Thoracic aorta (tissue), 2 donors: ENCODE measurements around the gene EFNA2. TPM values are rescaled to one million over a fixed set of nuclear protein-coding genes. Genes with fewer than 3 reads are reported as not detected.
A peak's percentile ranks its signal among the peaks of the same experiment; 100 is the strongest.

Source experiments
- ATAC-seq: fragments of 150-250 bp; one replicate; pipeline ENCODE4 v1.8.0; 2017; ENCODE audit warnings: low read depth; ENCODE audit not compliant: insufficient number of reproducible peaks, low FRiP score
- DNase-seq: peaks from one replicate; pipeline ENCODE4 v3.0.0-alpha.2; 2020; ENCODE audit warnings: low spot score
- H3K27ac ChIP-seq, 2 donors: fragments of 200-600 bp; sonication (generic); 1 replicate in 1 of 2; 2 replicates in 1 of 2; pipeline ENCODE4 v1.5.1; 2016; ENCODE audit warnings: mild to moderate bottlenecking in 2 of 2, moderate library complexity in 2 of 2
- H3K27me3 ChIP-seq: fragments of 200-600 bp; sonication (generic); replicated peaks from 2 replicates; pipeline ENCODE4 v1.6.0; 2016; ENCODE audit warnings: mild to moderate bottlenecking; ENCODE audit not compliant: insufficient read depth
- H3K36me3 ChIP-seq: fragments of 200-600 bp; sonication (generic); one replicate; pipeline ENCODE4 v1.5.1; 2016
- H3K4me1 ChIP-seq, 2 donors: fragments of 200-600 bp; sonication (generic); 1 replicate in 1 of 2; 2 replicates in 1 of 2; pipeline versions ENCODE4 v1.5.1 to v1.6.0; 2016; ENCODE audit warnings: low read depth in 2 of 2, mild to moderate bottlenecking in 1 of 2; ENCODE audit not compliant: control insufficient read depth in 1 of 2
- H3K4me3 ChIP-seq: fragments of 200-600 bp; sonication (generic); 2 replicates; pipeline ENCODE4 v1.5.1; 2016; ENCODE audit warnings: mild to moderate bottlenecking
- H3K9me3 ChIP-seq: fragments of 200-600 bp; sonication (generic); 2 replicates; pipeline ENCODE4 v1.5.1; 2016
- total RNA-seq, 2 donors: library from RNA; depleted of rRNA; stranded (reverse); fragments of >200 nt; gene quantifications; one replicate each; pipeline versions ENCODE4 v1.1.0 to v1.2.3, GENCODE V29; 2016
- TF ChIP-seq, protein P1 (sequence below): fragments of 200-600 bp; sonication (generic); IDR thresholded peaks from one replicate; pipeline ENCODE4 v1.5.1; 2019; ENCODE audit warnings: antibody characterized with exemption

Gene EFNA2
- not detected for total RNA-seq

DNA sequence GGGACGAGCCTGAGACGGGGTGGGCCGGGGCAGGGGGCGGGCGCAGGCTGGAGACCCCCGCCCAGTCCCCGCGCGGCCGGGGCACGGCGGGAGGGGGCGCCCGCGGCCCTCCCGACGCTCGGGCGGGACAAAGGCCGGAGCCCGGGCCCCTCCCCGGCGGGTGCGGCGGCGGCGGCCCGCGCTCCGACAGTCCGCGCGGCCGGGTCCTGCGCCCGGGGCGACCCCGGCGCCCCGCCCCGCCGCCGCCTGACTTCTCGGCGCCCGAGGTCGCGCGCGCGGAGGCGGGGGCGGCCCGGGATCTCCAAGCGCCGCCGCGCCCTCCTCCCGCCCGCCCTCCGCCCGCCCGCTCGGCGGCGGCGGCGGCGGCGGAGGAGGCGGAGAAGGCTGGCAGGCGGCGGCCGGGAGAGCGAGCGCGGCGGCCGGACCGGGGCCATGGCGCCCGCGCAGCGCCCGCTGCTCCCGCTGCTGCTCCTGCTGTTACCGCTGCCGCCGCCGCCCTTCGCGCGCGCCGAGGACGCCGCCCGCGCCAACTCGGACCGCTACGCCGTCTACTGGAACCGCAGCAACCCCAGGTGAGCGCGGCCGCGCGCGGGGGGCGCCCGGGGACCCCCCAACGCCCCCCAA, at the start of gene EFNA2:
EFNA2 (plus strand) TSS at position 137 of the 624 bp plus-strand sequence; CDS start at position 433, 296 bp downstream.
- TF ChIP-seq, protein P1, sequence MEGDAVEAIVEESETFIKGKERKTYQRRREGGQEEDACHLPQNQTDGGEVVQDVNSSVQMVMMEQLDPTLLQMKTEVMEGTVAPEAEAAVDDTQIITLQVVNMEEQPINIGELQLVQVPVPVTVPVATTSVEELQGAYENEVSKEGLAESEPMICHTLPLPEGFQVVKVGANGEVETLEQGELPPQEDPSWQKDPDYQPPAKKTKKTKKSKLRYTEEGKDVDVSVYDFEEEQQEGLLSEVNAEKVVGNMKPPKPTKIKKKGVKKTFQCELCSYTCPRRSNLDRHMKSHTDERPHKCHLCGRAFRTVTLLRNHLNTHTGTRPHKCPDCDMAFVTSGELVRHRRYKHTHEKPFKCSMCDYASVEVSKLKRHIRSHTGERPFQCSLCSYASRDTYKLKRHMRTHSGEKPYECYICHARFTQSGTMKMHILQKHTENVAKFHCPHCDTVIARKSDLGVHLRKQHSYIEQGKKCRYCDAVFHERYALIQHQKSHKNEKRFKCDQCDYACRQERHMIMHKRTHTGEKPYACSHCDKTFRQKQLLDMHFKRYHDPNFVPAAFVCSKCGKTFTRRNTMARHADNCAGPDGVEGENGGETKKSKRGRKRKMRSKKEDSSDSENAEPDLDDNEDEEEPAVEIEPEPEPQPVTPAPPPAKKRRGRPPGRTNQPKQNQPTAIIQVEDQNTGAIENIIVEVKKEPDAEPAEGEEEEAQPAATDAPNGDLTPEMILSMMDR: no peak
- DNase-seq (no peak), ATAC-seq (no peak)
- Histone ChIP-seq H3K4me3 (no peak within 1 kb of the TSS), H3K4me1 (peaks cover 0 to 16% of the 10 kb centered on the region in 2 donors), H3K27ac (peak within 1 kb of the TSS in 1 of 2 donors; percentile 17), H3K27me3 (peaks cover 18% of the 10 kb centered on the region), H3K9me3 (no peaks in the 10 kb centered on the region), H3K36me3 (no peaks in the 10 kb centered on the region)

DNA sequence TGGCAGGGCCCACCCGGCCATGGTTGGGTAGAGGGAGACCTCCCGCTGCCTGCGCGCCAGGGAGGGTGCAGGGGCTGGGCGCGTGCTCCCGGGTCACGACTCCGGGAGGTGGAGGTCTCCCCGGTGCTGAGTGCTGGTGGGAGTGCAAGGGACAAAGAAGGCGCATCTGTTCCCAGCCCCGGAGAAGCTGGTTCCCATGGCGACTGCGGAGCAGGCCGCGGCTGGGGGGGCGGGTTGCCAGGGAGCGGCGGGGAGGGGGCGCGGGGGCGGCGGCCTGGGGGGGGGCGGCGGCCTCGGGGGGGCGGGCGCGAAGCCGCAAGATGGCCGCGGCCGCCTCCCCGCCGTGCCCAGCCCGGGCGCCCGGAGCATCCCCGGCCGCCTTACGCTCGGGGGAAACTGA, 49.1 kb upstream of the EFNA2 start:
- TF ChIP-seq, protein P1: no peak
- H3K4me1 ChIP-seq: peaks cover 26 to 47% of the 10 kb centered on the region in 2 donors
- no peaks in the 10 kb centered on the region for H3K36me3 ChIP-seq
- no peak overlapping the region for H3K27ac ChIP-seq
- H3K9me3 ChIP-seq: no peaks in the 10 kb centered on the region
- no peaks in the 10 kb centered on the region for H3K27me3 ChIP-seq
- ATAC-seq (no peak), DNase-seq (no peak)
- H3K4me3 ChIP-seq: peak overlapping the region; percentile 79

- H3K27me3 ChIP-seq: no peaks in the 10 kb centered on the region
- TF ChIP-seq, protein P1: no peak
- no peak overlapping the region for H3K27ac ChIP-seq
- DNase-seq (no peak), ATAC-seq (no peak)
- H3K36me3 ChIP-seq: no peaks in the 10 kb centered on the region
- peaks cover 28 to 50% of the 10 kb centered on the region in 2 donors for H3K4me1 ChIP-seq
- H3K4me3 ChIP-seq: peak overlapping the region; percentile 79
- no peaks in the 10 kb centered on the region for H3K9me3 ChIP-seq
These were observed 48.5 kb upstream of the EFNA2 start for GRCh38 chr19:1237027-1237659.

DNA sequence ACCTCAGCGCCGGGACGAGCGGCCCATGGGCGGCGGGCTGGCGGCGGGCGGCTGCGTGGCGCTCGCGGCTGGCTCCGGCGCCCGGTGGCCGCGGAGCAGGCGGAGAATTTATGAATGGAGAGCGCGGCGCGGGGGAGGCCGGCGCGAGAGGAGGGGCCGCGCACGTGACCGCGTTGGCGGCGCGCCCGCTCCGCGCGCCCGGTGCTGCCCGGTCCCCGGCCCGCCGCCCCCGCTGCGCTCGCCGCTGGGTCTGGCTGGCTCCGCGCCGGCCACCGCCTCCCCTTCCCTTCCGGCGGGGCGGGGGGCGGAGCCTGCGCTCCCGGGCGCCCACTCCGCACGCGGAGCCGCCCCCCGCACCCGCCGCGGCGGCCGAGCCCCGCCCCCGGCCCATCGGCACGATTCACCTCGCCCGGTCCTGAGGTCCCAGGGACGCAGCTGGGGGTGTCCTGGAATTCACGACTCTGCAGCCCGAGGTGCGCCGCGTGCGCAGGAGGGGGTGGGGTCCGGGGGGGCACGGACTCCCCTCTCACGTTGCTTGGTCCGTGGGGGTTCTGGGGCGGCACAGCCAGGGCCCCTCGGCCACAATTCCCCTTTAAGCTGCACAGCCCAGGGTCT, 47.8 kb upstream of the EFNA2 start, which contains the start of gene CBARP:
CBARP (minus strand) TSS at position 252 of the 615 bp plus-strand sequence. CDS start 1,905 bp downstream, outside the sequence.
- Histone ChIP-seq H3K27me3 (no peaks in the 10 kb centered on the region), H3K27ac (peak within 1 kb of the TSS; percentile 41 to 78), H3K36me3 (no peaks in the 10 kb centered on the region), H3K9me3 (no peaks in the 10 kb centered on the region), H3K4me1 (peaks cover 31 to 50% of the 10 kb centered on the region in 2 donors), H3K4me3 (peak within 1 kb of the TSS; percentile 79)
- DNase-seq (no peak), ATAC-seq (no peak)
- TF ChIP-seq, protein P1: no peak
